AG04450 (cell line): ENCODE data around the gene PDE3A. TPM values are rescaled to one million over a fixed set of nuclear protein-coding genes. Genes with fewer than 3 reads are reported as not detected.

ENCODE experiments used
- CTCF ChIA-PET: fragments of 300-600, 350-600 bp; formaldehyde crosslinking; extraction: SDS; loops from one replicate; lab custom pipeline; 2022; ENCODE audit warnings: antibody characterized with exemption, inconsistent platforms; lab: Charles Lee
- POLR2A ChIA-PET: fragments of 350-600 bp; formaldehyde crosslinking; extraction: SDS; loops from one replicate; lab custom pipeline; 2021; ENCODE audit warnings: antibody characterized with exemption, inconsistent platforms; lab: Yijun Ruan, JAX
- DNase-seq: peaks from one replicate; pipeline ENCODE4 v3.0.0-alpha.2; 2011; ENCODE audit warnings: low read depth, low spot score
- H3K27ac ChIP-seq: one replicate; pipeline ENCODE4 v1.5.1; 2012; ENCODE audit warnings: low read depth, low read length, control low read depth
- H3K27me3 ChIP-seq: one replicate; pipeline ENCODE4 v1.6.0; 2012; ENCODE audit warnings: low read length; ENCODE audit not compliant: control insufficient read depth, insufficient read depth
- H3K4me3 ChIP-seq: 2 replicates; pipeline ENCODE4 v1.5.1; 2011; ENCODE audit warnings: mild to moderate bottlenecking, low read depth, low read length, control low read depth
- H3K9me3 ChIP-seq: 2 replicates; pipeline ENCODE4 v1.5.1; 2012; ENCODE audit warnings: low read length; ENCODE audit not compliant: control insufficient read depth, insufficient read depth
- CTCF ChIP-seq: IDR thresholded peaks from 2 replicates; pipeline ENCODE4 v1.5.1; 2011; ENCODE audit warnings: low read depth, low read length, control low read depth, inconsistent platforms
- polyA plus RNA-seq: library from polyadenylated mRNA; depleted of rRNA; stranded (reverse); fragments of >200 nt; gene quantifications from 2 replicates; pipeline ENCODE4 v1.2.3, GENCODE V29; 2011

The PDE3A gene
- polyA plus RNA-seq, 1 experiment = 0.10 TPM

GRCh38 chr12:20342111-20342510 is 26.2 kb upstream of the PDE3A start:
- no peak for DNase-seq
- Histone ChIP-seq H3K27me3 (no peaks in the 10 kb centered on the region), H3K4me3 (no peak overlapping the region), H3K27ac (no peak overlapping the region), H3K9me3 (no peaks in the 10 kb centered on the region)
- CTCF ChIA-PET = no interaction called here
- TF ChIP-seq CTCF = no peak
- POLR2A ChIA-PET = no interaction called here

GRCh38 chr12:20345866-20346265 is 22.5 kb upstream of the PDE3A start:
- CTCF ChIA-PET = no interaction called here

GRCh38 chr12:20350026-20350425 is 18.3 kb upstream of the PDE3A start:
- ChIA-PET CTCF (no interaction called here), POLR2A (no interaction called here)
- no peak overlapping the region for H3K4me3 ChIP-seq
- TF ChIP-seq CTCF = no peak
- no peak for DNase-seq
- no peaks in the 10 kb centered on the region for H3K27me3 ChIP-seq
- no peak overlapping the region for H3K27ac ChIP-seq
- no peaks in the 10 kb centered on the region; the same call in 1 of the 2 replicates for H3K9me3 ChIP-seq

More at GRCh38 chr12:20345866-20346265, 22.5 kb upstream of the PDE3A start:
- Histone ChIP-seq H3K27me3 (no peaks in the 10 kb centered on the region), H3K9me3 (no peaks in the 10 kb centered on the region), H3K27ac (no peak overlapping the region), H3K4me3 (no peak overlapping the region)
- TF ChIP-seq CTCF = no peak
- POLR2A ChIA-PET = no interaction called here
- DNase-seq = no peak

- H3K27ac ChIP-seq = no peak overlapping the region
- ChIA-PET POLR2A (no interaction called here), CTCF (interaction anchor here (1.3 kb wide), 1 partner anchor 612 kb away, joined by 3 read pairs; no protein-coding TSS in a partner anchor)
- no peak overlapping the region for H3K4me3 ChIP-seq
- TF ChIP-seq CTCF = no peak
- DNase-seq = no peak
- no peaks in the 10 kb centered on the region for H3K27me3 ChIP-seq
- no peaks in the 10 kb centered on the region; the same call in 1 of the 2 replicates for H3K9me3 ChIP-seq
These were observed 17.8 kb upstream of the PDE3A start for GRCh38 chr12:20350495-20350894.

GRCh38 chr12:20351406-20351805 is 16.9 kb upstream of the PDE3A start:
- no peak for DNase-seq
- POLR2A ChIA-PET = no interaction called here
- no peaks in the 10 kb centered on the region for H3K27me3 ChIP-seq
- H3K4me3 ChIP-seq = no peak overlapping the region
- CTCF ChIA-PET = interaction anchor here (0.8 to 1.3 kb wide), 2 partner anchors 17 to 612 kb away, joined by 3 read pairs; partner anchors contain the start of gene PDE3A
- no peaks in the 10 kb centered on the region; the same call in 1 of the 2 replicates for H3K9me3 ChIP-seq
- TF ChIP-seq CTCF = no peak
- H3K27ac ChIP-seq = no peak overlapping the region
